HEK293 (cell line): ENCODE measurements around the gene ABCB4.

Experiments
- CTCF ChIA-PET: fragments of 350-600 bp; formaldehyde crosslinking; extraction: SDS; loops from one replicate; lab custom pipeline; 2021; ENCODE audit warnings: antibody characterized with exemption; lab: Yijun Ruan, JAX
- POLR2A ChIA-PET: fragments of 300-600 bp; formaldehyde crosslinking; extraction: SDS; loops from one replicate; lab custom pipeline; 2020; ENCODE audit warnings: antibody characterized with exemption, inconsistent platforms; lab: Yijun Ruan, JAX
- H3K27ac ChIP-seq: fragments of 200-500 bp; sonication (Bioruptor generic); 2 replicates; pipeline ENCODE4 v1.5.1; 2014; ENCODE audit warnings: low read depth, low read length, control low read depth, inconsistent platforms; ENCODE audit errors: extremely low read depth
- H3K36me3 ChIP-seq, 2 experiments: fragments of 200-500 bp in 1 of 2; sonication (Bioruptor generic) in 1 of 2; 1 replicate in 1 of 2; 2 replicates in 1 of 2; pipeline ENCODE4 v1.5.1; 2014 to 2017; ENCODE audit warnings: inconsistent platforms in 2 of 2, low read length in 2 of 2; ENCODE audit not compliant: control insufficient read depth in 2 of 2, insufficient read depth in 1 of 2
- H3K4me1 ChIP-seq: fragments of 200-500 bp; sonication (Bioruptor generic); 2 replicates; pipeline ENCODE4 v1.5.1; 2014; ENCODE audit warnings: mild to moderate bottlenecking, low read length, inconsistent platforms; ENCODE audit not compliant: control insufficient read depth, insufficient read depth
- H3K4me3 ChIP-seq: 2 replicates; pipeline ENCODE4 v1.5.1; 2011; ENCODE audit warnings: low read depth, mild to moderate bottlenecking, control low read depth, low read length, moderate library complexity
- H3K9me3 ChIP-seq: fragments of 200-500 bp; sonication (Bioruptor generic); 2 replicates; pipeline ENCODE4 v1.5.1; 2014; ENCODE audit warnings: low read depth, low read length, inconsistent platforms; ENCODE audit not compliant: control insufficient read depth, insufficient read depth
- ATF2 ChIP-seq: fragments of 450-650 bp; formaldehyde crosslinking; IDR thresholded peaks from 2 replicates; pipeline ENCODE4 v1.5.1; 2016; ENCODE audit warnings: missing biosample characterization, missing genetic modification characterization, low read depth
- GLI4 ChIP-seq: fragments of 450-650 bp; formaldehyde crosslinking; IDR thresholded peaks from 2 replicates; pipeline ENCODE4 v1.5.1; 2016; ENCODE audit warnings: missing biosample characterization, missing genetic modification characterization
- GLIS2 ChIP-seq: fragments of 450-650 bp; formaldehyde crosslinking; IDR thresholded peaks from 2 replicates; pipeline ENCODE4 v1.5.1; 2016; ENCODE audit warnings: missing biosample characterization, missing genetic modification characterization
- KLF1 ChIP-seq: fragments of 450-650 bp; formaldehyde crosslinking; IDR thresholded peaks from 2 replicates; pipeline ENCODE4 v1.5.1; 2016; ENCODE audit warnings: missing biosample characterization, missing genetic modification characterization
- MEIS1 ChIP-seq: sonication (generic); formaldehyde crosslinking; IDR thresholded peaks from 2 replicates; pipeline ENCODE4 v1.8.1; 2022; ENCODE audit warnings: missing genetic modification reagents, mild to moderate bottlenecking, borderline replicate concordance
- OSR2 ChIP-seq: fragments of 450-650 bp; formaldehyde crosslinking; IDR thresholded peaks from 2 replicates; pipeline ENCODE4 v1.5.1; 2016; ENCODE audit warnings: missing biosample characterization, missing genetic modification characterization
- OVOL3 ChIP-seq: fragments of 450-650 bp; formaldehyde crosslinking; IDR thresholded peaks from 2 replicates; pipeline ENCODE4 v1.5.1; 2016; ENCODE audit warnings: missing biosample characterization, missing genetic modification characterization
- PRDM4 ChIP-seq: fragments of 450-650 bp; formaldehyde crosslinking; IDR thresholded peaks from 2 replicates; pipeline ENCODE4 v1.5.1; 2017; ENCODE audit warnings: missing biosample characterization, missing genetic modification characterization
- RBAK ChIP-seq: fragments of 450-650 bp; formaldehyde crosslinking; IDR thresholded peaks from 2 replicates; pipeline ENCODE4 v1.5.1; 2016; ENCODE audit warnings: missing biosample characterization, missing genetic modification characterization
- SP3 ChIP-seq: fragments of 450-650 bp; formaldehyde crosslinking; IDR thresholded peaks from 2 replicates; pipeline ENCODE4 v1.5.1; 2016; ENCODE audit warnings: missing biosample characterization, missing genetic modification characterization
- TCF7L2 ChIP-seq: IDR thresholded peaks from 2 replicates; pipeline ENCODE4 v1.6.1; 2011; ENCODE audit warnings: low read depth, mild to moderate bottlenecking, inconsistent platforms, low read length, moderate library complexity, borderline replicate concordance
- WT1 ChIP-seq: fragments of 450-650 bp; formaldehyde crosslinking; IDR thresholded peaks from 2 replicates; pipeline ENCODE4 v1.5.1; 2016; ENCODE audit warnings: missing biosample characterization, missing genetic modification characterization
- ZBTB26 ChIP-seq: fragments of 450-650 bp; formaldehyde crosslinking; optimal IDR thresholded peaks from 2 replicates; pipeline ENCODE3; 2016; ENCODE audit warnings: missing biosample characterization, mild to moderate bottlenecking, missing genetic modification characterization
- ZBTB8A ChIP-seq: fragments of 450-650 bp; formaldehyde crosslinking; IDR thresholded peaks from 2 replicates; pipeline ENCODE4 v1.5.1; 2016; ENCODE audit warnings: missing biosample characterization, missing genetic modification characterization
- ZNF148 ChIP-seq: fragments of 450-650 bp; formaldehyde crosslinking; IDR thresholded peaks from 2 replicates; pipeline ENCODE4 v1.5.0; 2017; ENCODE audit warnings: missing biosample characterization, missing genetic modification characterization, borderline replicate concordance
- ZNF266 ChIP-seq: fragments of 450-650 bp; formaldehyde crosslinking; IDR thresholded peaks from 2 replicates; pipeline ENCODE4 v1.5.1; 2016; ENCODE audit warnings: missing biosample characterization, missing genetic modification characterization, low read depth
- ZNF324 ChIP-seq: fragments of 450-650 bp; formaldehyde crosslinking; IDR thresholded peaks from 2 replicates; pipeline ENCODE4 v1.5.1; 2016; ENCODE audit warnings: missing biosample characterization, missing genetic modification characterization
- ZNF335 ChIP-seq: fragments of 450-650 bp; formaldehyde crosslinking; conservative IDR thresholded peaks from 2 replicates; pipeline ENCODE4 v1.5.1; 2016; ENCODE audit warnings: missing biosample characterization, missing genetic modification characterization
- ZNF341 ChIP-seq: fragments of 450-650 bp; formaldehyde crosslinking; IDR thresholded peaks from 2 replicates; pipeline ENCODE4; 2016; ENCODE audit warnings: low read depth, missing biosample characterization, missing genetic modification characterization
- ZNF48 ChIP-seq: fragments of 450-650 bp; formaldehyde crosslinking; IDR thresholded peaks from 2 replicates; pipeline ENCODE4 v1.5.1; 2016; ENCODE audit warnings: missing biosample characterization, missing genetic modification characterization
- ZNF585B ChIP-seq: fragments of 450-650 bp; formaldehyde crosslinking; IDR thresholded peaks from 2 replicates; pipeline ENCODE4 v1.5.1; 2016; ENCODE audit warnings: missing biosample characterization, missing genetic modification characterization
- ZNF629 ChIP-seq: fragments of 450-650 bp; formaldehyde crosslinking; IDR thresholded peaks from 2 replicates; pipeline ENCODE4 v1.5.1; 2017; ENCODE audit warnings: missing biosample characterization, missing genetic modification characterization
- ZNF777 ChIP-seq: fragments of 450-650 bp; formaldehyde crosslinking; IDR thresholded peaks from 2 replicates; pipeline ENCODE4 v1.5.1; 2017; ENCODE audit warnings: missing biosample characterization, missing genetic modification characterization, borderline replicate concordance
- ZNF792 ChIP-seq: fragments of 450-650 bp; formaldehyde crosslinking; IDR thresholded peaks from 2 replicates; pipeline ENCODE4 v1.5.1; 2016; ENCODE audit warnings: missing biosample characterization, missing genetic modification characterization
- ZNF837 ChIP-seq: fragments of 450-650 bp; formaldehyde crosslinking; IDR thresholded peaks from 2 replicates; pipeline ENCODE4 v1.5.1; 2016; ENCODE audit warnings: missing biosample characterization, missing genetic modification characterization
- ZSCAN23 ChIP-seq: fragments of 450-650 bp; formaldehyde crosslinking; IDR thresholded peaks from 2 replicates; pipeline ENCODE4 v1.5.1; 2016; ENCODE audit warnings: missing biosample characterization, missing genetic modification characterization
- ZSCAN5A ChIP-seq: fragments of 450-650 bp; formaldehyde crosslinking; IDR thresholded peaks from 2 replicates; pipeline ENCODE4 v1.5.1; 2016; ENCODE audit warnings: missing biosample characterization, missing genetic modification characterization

ABCB4 gene

GRCh38 chr7:87475359-87476178 is at the start of gene ABCB4:
Gene ABCB4 (minus strand): TSS chr7:87475680. CDS start chr7:87475465, 215 bp downstream.
- Histone ChIP-seq H3K36me3 (no peaks in the 10 kb centered on the region), H3K4me1 (peaks cover 10% of the 10 kb centered on the region), H3K27ac (peak within 1 kb of the TSS; percentile 18; the same call in 1 of the 2 replicates), H3K4me3 (peak within 1 kb of the TSS; percentile 36), H3K9me3 (no peaks in the 10 kb centered on the region)
- TF ChIP-seq SP3 (tag by site-specific recombination) (peak; percentile 15; the same call in 1 of the 2 replicates), PRDM4 (tag by site-specific recombination) (0 out of 2 replicates have a peak, but pooled peaks have one; percentile 34), ZNF792 (tag by site-specific recombination) (no peak), ZBTB8A (tag by site-specific recombination) (peak; percentile 50), ZBTB26 (tag by site-specific recombination) (peak; percentile 64), ZNF324 (tag by site-specific recombination) (no peak), ZNF585B (no peak), OSR2 (no peak), GLIS2 (tag by site-specific recombination) (no peak), OVOL3 (tag by site-specific recombination) (no peak), ZNF341 (tag by site-specific recombination) (peak; percentile 78), ZNF837 (tag by site-specific recombination) (no peak), ZNF777 (tag by site-specific recombination) (peak; percentile 60; the same call in 1 of the 2 replicates), ZNF335 (tag by site-specific recombination) (peak; percentile 61), KLF1 (tag by site-specific recombination) (peak; percentile 35; the same call in 1 of the 2 replicates), WT1 (tag by site-specific recombination) (no peak)
- ChIA-PET POLR2A (no interaction called here), CTCF (no interaction called here)

GRCh38 chr7:87518735-87519134 is 43.3 kb upstream of the ABCB4 start:
- CTCF ChIA-PET, result no interaction called here
- TF ChIP-seq ZNF629 (tag by site-specific recombination) (no peak), ZNF266 (no peak), ZNF148 (tag by site-specific recombination) (no peak), RBAK (tag by site-specific recombination) (no peak), MEIS1 (CRISPR knock-in tag) (no peak), ZNF335 (tag by site-specific recombination) (no peak), GLI4 (tag by site-specific recombination) (no peak), ZSCAN23 (tag by site-specific recombination) (no peak), ZNF48 (tag by site-specific recombination) (no peak), ZSCAN5A (tag by site-specific recombination) (no peak), TCF7L2 (no peak), ATF2 (tag by site-specific recombination) (no peak)

More at GRCh38 chr7:87518735-87519134, 43.3 kb upstream of the ABCB4 start:
- no peaks in the 10 kb centered on the region for H3K9me3 ChIP-seq
- POLR2A ChIA-PET, result no interaction called here
- H3K4me3 ChIP-seq, result no peak overlapping the region
- H3K4me1 ChIP-seq, result no peaks in the 10 kb centered on the region
- H3K27ac ChIP-seq, result no peak overlapping the region
- peaks cover 0 to 8% of the 10 kb centered on the region in 2 experiments; a peak in 1 of 3 replicates for H3K36me3 ChIP-seq
